ENCODE results near the gene C4B. TPM values are rescaled to one million over a fixed set of nuclear protein-coding genes. Genes with fewer than 3 reads are reported as not detected.

Gene C4B
- 0.63 and 1.8 TPM in 2 replicates for total RNA-seq

DNA sequence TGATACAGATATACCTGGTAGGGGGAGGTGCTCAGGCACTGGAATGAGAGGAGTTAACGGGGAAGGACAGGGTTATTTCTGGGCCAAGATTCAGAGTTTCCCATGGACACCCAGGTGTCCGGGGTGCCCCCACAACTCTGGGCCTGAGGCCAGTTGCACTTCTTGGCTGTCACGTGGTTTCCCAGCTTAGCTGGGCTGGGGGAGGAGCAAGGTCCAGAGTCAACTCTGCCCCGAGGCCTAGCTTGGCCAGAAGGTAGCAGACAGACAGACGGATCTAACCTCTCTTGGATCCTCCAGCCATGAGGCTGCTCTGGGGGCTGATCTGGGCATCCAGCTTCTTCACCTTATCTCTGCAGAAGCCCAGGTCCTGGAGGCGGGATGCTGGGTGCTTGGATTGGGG, at the start of gene C4B:
C4B (plus strand) TSS at position 249 of the 400 bp plus-strand sequence; CDS start at position 300, 51 bp downstream.

DNA sequence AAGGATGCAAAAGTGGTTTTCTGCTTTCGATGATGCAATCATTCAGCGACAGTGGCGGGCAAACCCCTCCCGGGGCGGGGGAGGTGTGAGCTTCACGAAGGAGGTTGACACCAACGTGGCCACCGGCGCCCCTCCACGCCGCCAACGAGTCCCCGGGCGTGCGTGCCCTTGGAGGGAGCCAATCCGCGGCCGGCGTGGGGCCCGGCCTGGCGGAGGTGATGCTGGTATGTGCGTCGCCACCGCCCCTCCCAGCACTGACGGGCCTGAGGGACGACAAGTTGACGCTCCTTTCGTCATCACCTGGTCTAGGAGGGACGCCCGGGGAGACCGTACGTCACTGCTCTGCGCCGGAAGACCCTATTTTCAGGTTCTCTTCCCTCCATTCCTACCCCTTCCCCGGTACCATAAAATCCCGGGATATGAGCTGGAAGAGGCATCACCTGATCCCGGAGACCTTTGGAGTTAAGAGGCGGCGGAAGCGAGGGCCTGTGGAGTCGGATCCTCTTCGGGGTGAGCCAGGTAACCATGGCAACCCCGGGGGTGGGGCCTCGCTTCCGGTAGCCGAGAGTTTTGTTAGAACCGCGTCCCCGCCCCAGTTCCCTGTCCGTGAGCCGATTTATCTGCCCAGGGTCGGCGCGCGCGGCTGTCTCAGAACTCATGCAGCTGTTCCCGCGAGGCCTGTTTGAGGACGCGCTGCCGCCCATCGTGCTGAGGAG, 42.4 kb upstream of the C4B start, which contains the start of gene DXO:
DXO (minus strand) TSS at position 146 of the 716 bp plus-strand sequence. CDS start 463 bp downstream, outside the sequence.

DNA sequence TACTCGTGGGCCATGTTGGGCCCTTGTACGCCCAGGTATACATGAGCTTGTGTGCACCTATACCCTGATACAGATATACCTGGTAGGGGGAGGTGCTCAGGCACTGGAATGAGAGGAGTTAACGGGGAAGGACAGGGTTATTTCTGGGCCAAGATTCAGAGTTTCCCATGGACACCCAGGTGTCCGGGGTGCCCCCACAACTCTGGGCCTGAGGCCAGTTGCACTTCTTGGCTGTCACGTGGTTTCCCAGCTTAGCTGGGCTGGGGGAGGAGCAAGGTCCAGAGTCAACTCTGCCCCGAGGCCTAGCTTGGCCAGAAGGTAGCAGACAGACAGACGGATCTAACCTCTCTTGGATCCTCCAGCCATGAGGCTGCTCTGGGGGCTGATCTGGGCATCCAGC, 32.9 kb upstream of the C4B start, which contains the start of gene C4A:
C4A (plus strand) TSS at position 314 of the 400 bp plus-strand sequence; CDS start at position 365, 51 bp downstream.

DNA sequence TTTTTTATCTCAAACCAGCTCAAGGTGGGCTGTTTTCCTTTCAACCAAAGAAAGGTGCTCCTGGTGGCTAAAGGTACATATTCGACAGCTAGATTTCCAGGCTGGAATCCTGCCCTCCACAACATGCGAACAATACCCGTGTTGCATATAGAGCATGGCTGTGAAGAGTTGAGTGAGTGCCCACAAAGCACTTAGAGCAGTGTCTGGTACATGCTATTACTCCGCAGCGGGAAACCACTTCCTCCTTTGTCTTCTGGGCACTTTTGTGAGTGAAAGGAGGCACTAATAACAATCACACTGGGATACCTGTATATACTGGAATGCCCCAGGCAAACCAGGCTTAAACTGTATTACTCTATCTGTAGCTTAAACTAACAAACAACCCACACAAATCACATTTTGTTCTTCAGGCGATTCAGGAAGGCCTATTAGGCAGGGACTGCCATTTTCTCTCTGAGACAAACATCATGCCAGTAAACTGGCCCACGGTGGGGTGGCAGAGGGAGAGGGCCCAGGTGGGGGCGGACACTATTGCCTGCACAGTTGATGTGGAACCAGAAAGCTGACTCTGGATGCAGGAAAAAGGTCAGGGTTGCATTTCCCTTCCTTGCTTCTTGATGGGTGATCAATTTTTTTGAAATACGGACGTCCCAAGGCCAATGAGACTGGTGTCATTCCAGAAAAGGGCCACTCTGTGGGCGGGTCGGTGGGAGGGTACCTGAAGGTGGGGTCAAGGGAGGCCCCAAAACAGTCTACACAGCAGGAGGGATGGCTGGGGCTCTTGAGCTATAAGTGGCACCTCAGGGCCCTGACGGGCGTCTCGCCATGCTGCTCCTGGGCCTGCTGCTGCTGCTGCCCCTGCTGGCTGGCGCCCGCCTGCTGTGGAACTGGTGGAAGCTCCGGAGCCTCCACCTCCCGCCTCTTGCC, 23.3 kb downstream of the C4B start, which contains the start of gene CYP21A2:
CYP21A2 (plus strand) TSS at position 818 of the 927 bp plus-strand sequence; CDS start at position 826, 8 bp downstream.

Other genes starting within 250 kb of the C4B start
- 0.09 TPM in 1 of 2 replicates, not detected in the other for gene VWA7, start 237.5 kb upstream of the C4B start, total RNA-seq
- gene VARS1, start 219.0 kb upstream of the C4B start, total RNA-seq = 64.4 and 67.7 TPM in 2 replicates
- 33.2 and 44.6 TPM in 2 replicates for gene LSM2, start 207.8 kb upstream of the C4B start, total RNA-seq
- gene HSPA1L, start 199.5 kb upstream of the C4B start, total RNA-seq = 0.72 and 0.85 TPM in 2 replicates
- gene HSPA1A, start 199.3 kb upstream of the C4B start, total RNA-seq = 73.9 and 103 TPM in 2 replicates
- gene HSPA1B, start 187.1 kb upstream of the C4B start, total RNA-seq = 73.8 and 84.7 TPM in 2 replicates
- 38.6 and 40.2 TPM in 2 replicates for gene NEU1, start 152.0 kb upstream of the C4B start, total RNA-seq
- gene SLC44A4, start 135.8 kb upstream of the C4B start, total RNA-seq = under 0.01 TPM in 1 of 2 replicates, not detected in the other
- gene EHMT2, start 117.1 kb upstream of the C4B start, total RNA-seq = 54.2 and 56.9 TPM in 2 replicates
- gene ZBTB12, start 112.7 kb upstream of the C4B start, total RNA-seq = 4.2 and 6.8 TPM in 2 replicates
- 0.19 TPM in 1 of 2 replicates, not detected in the other for gene C2, start 87.1 kb upstream of the C4B start, total RNA-seq
- 0.90 and 4.7 TPM in 2 replicates for gene CFB, start 68.7 kb upstream of the C4B start, total RNA-seq
- gene NELFE, start 55.8 kb upstream of the C4B start, total RNA-seq = 99.7 and 109 TPM in 2 replicates
- 40.9 and 43.4 TPM in 2 replicates for gene SKIC2, start 55.6 kb upstream of the C4B start, total RNA-seq
- 7.8 and 11.1 TPM in 2 replicates for gene DXO, start 42.7 kb upstream of the C4B start, total RNA-seq
- 0.99 and 2.0 TPM in 2 replicates for gene C4A, start 32.7 kb upstream of the C4B start, total RNA-seq
- gene CYP21A2, start 23.6 kb downstream of the C4B start, total RNA-seq = not detected in 2 replicates
- 0.36 and 1.5 TPM in 2 replicates for gene TNXB, start 94.5 kb downstream of the C4B start, total RNA-seq
- gene ATF6B, start 113.5 kb downstream of the C4B start, total RNA-seq = 11.1 and 11.2 TPM in 2 replicates
- gene FKBPL, start 115.5 kb downstream of the C4B start, total RNA-seq = 5.0 and 6.3 TPM in 2 replicates
- gene PRRT1, start 137.1 kb downstream of the C4B start, total RNA-seq = 0.09 TPM in 1 of 2 replicates, not detected in the other
- 52.3 and 52.8 TPM in 2 replicates for gene PPT2, start 139.3 kb downstream of the C4B start, total RNA-seq
- gene EGFL8, start 149.8 kb downstream of the C4B start, total RNA-seq = 1.6 and 2.5 TPM in 2 replicates
- gene AGPAT1, start 161.3 kb downstream of the C4B start, total RNA-seq = 8.4 and 13.0 TPM in 2 replicates
- 28.3 and 34.9 TPM in 2 replicates for gene RNF5, start 163.6 kb downstream of the C4B start, total RNA-seq
- 0.36 and 0.66 TPM in 2 replicates for gene AGER, start 169.5 kb downstream of the C4B start, total RNA-seq
- 37.0 and 42.5 TPM in 2 replicates for gene PBX2, start 175.4 kb downstream of the C4B start, total RNA-seq
- 4.2 and 5.5 TPM in 2 replicates for gene GPSM3, start 177.8 kb downstream of the C4B start, total RNA-seq
- gene NOTCH4, start 209.3 kb downstream of the C4B start, total RNA-seq = 50.7 and 60.4 TPM in 2 replicates